ENCODE data around the gene ARPP19.
"Not testable (repeated sequence)": the region's sequence is repeated elsewhere in the genome, so short reads cannot be mapped to it uniquely, and the experiment has no call there.

ARPP19 gene

GRCh38 chr15:52551186-52551585, 17.6 kb downstream of the ARPP19 start:
- DNase-seq: not testable (repeated sequence)

- no peak for DNase-seq
Observed at GRCh38 chr15:52546031-52546751, 22.6 kb downstream of the ARPP19 start.

GRCh38 chr15:52540374-52541012, 28.3 kb downstream of the ARPP19 start:
- no peak for DNase-seq

- no peak for DNase-seq
Observed at GRCh38 chr15:52537459-52537858, 31.4 kb downstream of the ARPP19 start.

- DNase-seq: no peak
Observed at GRCh38 chr15:52532427-52532826, 36.4 kb downstream of the ARPP19 start.

GRCh38 chr15:52529940-52530339, 38.9 kb downstream of the ARPP19 start:
- DNase-seq: no peak

GRCh38 chr15:52529341-52529924, 39.4 kb downstream of the ARPP19 start:
- no peak for DNase-seq

GRCh38 chr15:52528564-52529340, 40.1 kb downstream of the ARPP19 start, which contains the start of gene MYO5A:
Gene MYO5A (minus strand): TSS chr15:52528880. CDS start chr15:52528806, 74 bp downstream.
- DNase-seq: peak; percentile 65

GRCh38 chr15:52527911-52528563, 40.8 kb downstream of the ARPP19 start:
- DNase-seq: no peak

- no peak for DNase-seq
Observed at GRCh38 chr15:52527196-52527910, 41.5 kb downstream of the ARPP19 start.

GRCh38 chr15:52524223-52525136, 44.4 kb downstream of the ARPP19 start:
- DNase-seq: no peak

GRCh38 chr15:52523647-52524046, 45.2 kb downstream of the ARPP19 start:
- no peak for DNase-seq

GRCh38 chr15:52523192-52523591, 45.6 kb downstream of the ARPP19 start:
- no peak for DNase-seq

GRCh38 chr15:52521682-52522081, 47.1 kb downstream of the ARPP19 start:
- DNase-seq: no peak

- DNase-seq: no peak
Observed at GRCh38 chr15:52520421-52520820, 48.4 kb downstream of the ARPP19 start.

- no peak for DNase-seq
Observed at GRCh38 chr15:52518487-52519371, 50.1 kb downstream of the ARPP19 start.

GRCh38 chr15:52517014-52517413, 51.8 kb downstream of the ARPP19 start:
- DNase-seq: no peak

- DNase-seq: no peak
Observed at GRCh38 chr15:52515343-52515742, 53.5 kb downstream of the ARPP19 start.

GRCh38 chr15:52514482-52514881, 54.3 kb downstream of the ARPP19 start:
- no peak for DNase-seq

- not testable (repeated sequence) for DNase-seq
Observed at GRCh38 chr15:52512869-52513268, 56.0 kb downstream of the ARPP19 start.
